Mammary epithelial cell (primary cell): ENCODE data around the gene DBT.
"Not testable (repeated sequence)": the region's sequence is repeated elsewhere in the genome, so short reads cannot be mapped to it uniquely, and the experiment has no call there.

Experiments used
- EZH2 ChIP-seq: IDR thresholded peaks from 2 replicates; pipeline ENCODE4 v1.6.1; 2012; ENCODE audit warnings: low read length, inconsistent platforms, borderline replicate concordance
- TF ChIP-seq, protein P1 (sequence below), 2 donors: IDR thresholded peaks in 1 of 2; conservative IDR thresholded peaks in 1 of 2; 2 replicates each; pipeline ENCODE4 v1.5.1; 2011 to 2012; ENCODE audit warnings: inconsistent platforms in 2 of 2, low read length in 2 of 2, mild to moderate bottlenecking in 2 of 2, control low read depth in 1 of 2, low read depth in 1 of 2; ENCODE audit not compliant: insufficient read depth in 1 of 2; ENCODE audit errors: extremely low read depth in 1 of 2

- TF ChIP-seq, protein P1, sequence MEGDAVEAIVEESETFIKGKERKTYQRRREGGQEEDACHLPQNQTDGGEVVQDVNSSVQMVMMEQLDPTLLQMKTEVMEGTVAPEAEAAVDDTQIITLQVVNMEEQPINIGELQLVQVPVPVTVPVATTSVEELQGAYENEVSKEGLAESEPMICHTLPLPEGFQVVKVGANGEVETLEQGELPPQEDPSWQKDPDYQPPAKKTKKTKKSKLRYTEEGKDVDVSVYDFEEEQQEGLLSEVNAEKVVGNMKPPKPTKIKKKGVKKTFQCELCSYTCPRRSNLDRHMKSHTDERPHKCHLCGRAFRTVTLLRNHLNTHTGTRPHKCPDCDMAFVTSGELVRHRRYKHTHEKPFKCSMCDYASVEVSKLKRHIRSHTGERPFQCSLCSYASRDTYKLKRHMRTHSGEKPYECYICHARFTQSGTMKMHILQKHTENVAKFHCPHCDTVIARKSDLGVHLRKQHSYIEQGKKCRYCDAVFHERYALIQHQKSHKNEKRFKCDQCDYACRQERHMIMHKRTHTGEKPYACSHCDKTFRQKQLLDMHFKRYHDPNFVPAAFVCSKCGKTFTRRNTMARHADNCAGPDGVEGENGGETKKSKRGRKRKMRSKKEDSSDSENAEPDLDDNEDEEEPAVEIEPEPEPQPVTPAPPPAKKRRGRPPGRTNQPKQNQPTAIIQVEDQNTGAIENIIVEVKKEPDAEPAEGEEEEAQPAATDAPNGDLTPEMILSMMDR (conservative IDR thresholded peaks at IDR 0.05 in 1 of 2, IDR thresholded peaks at IDR 0.05 in 1 of 2; ENCODE audit: extremely low read depth in 1 of 2, insufficient read depth in 1 of 2, low read depth in 1 of 2, low read length in 2 of 2), result not testable (repeated sequence)
- TF ChIP-seq EZH2, result not testable (repeated sequence)
These were observed 16.1 kb downstream of the DBT start for GRCh38 chr1:100233566-100233965.
